HUES6 (cell line): Measurements from ENCODE around the gene IFNAR2.
"Not testable (repeated sequence)": the region's sequence is repeated elsewhere in the genome, so short reads cannot be mapped to it uniquely, and the experiment has no call there.

Source experiments
- H3K27ac ChIP-seq: 2 replicates; pipeline ENCODE4 v1.7.0; 2013; ENCODE audit warnings: low read depth, mild to moderate bottlenecking, low read length, inconsistent platforms
- H3K27me3 ChIP-seq: 2 replicates; pipeline ENCODE4 v1.6.1; 2013; ENCODE audit warnings: low read length; ENCODE audit not compliant: control insufficient read depth, insufficient read depth
- H3K36me3 ChIP-seq: 2 replicates; pipeline ENCODE4 v1.6.1; 2013; ENCODE audit warnings: low read length; ENCODE audit not compliant: control insufficient read depth, insufficient read depth
- H3K4me1 ChIP-seq: 2 replicates; pipeline ENCODE4 v1.6.1; 2013; ENCODE audit warnings: low read length; ENCODE audit not compliant: control insufficient read depth, insufficient read depth
- H3K4me3 ChIP-seq: 2 replicates; pipeline ENCODE4 v1.5.1; 2013; ENCODE audit warnings: low read depth, low read length
- H3K9ac ChIP-seq: one replicate; pipeline ENCODE4 v1.6.1; 2013; ENCODE audit warnings: mild to moderate bottlenecking, low read length
- H3K9me3 ChIP-seq: 2 replicates; pipeline ENCODE4 v1.6.1; 2013; ENCODE audit warnings: low read depth, low read length; ENCODE audit not compliant: control insufficient read depth, insufficient read depth

Gene IFNAR2

DNA sequence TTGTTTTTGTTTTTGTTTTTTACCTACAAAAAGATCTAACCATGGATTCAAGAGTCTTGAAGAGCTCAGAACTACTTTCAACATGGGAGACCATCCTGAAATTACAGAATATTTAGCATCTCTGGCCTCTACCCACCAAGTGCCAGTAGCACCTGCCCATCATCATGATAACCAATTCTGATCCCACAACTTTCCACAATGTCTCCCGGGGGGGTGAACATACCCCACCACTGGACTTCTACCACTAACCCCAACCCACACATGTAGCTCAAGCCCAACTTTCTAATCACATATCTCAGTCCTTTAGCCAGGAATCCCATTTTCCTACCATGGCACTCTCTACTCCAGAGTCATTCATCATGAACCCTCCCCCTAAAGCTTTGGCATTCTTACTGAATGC is 15.7 kb upstream of the IFNAR2 start:
- Histone ChIP-seq H3K27me3 (no peaks in the 10 kb centered on the region), H3K4me3 (no peak overlapping the region), H3K9me3 (no peaks in the 10 kb centered on the region), H3K36me3 (no peaks in the 10 kb centered on the region), H3K4me1 (peaks cover 21% of the 10 kb centered on the region), H3K9ac (no peak overlapping the region), H3K27ac (no peak overlapping the region)

DNA sequence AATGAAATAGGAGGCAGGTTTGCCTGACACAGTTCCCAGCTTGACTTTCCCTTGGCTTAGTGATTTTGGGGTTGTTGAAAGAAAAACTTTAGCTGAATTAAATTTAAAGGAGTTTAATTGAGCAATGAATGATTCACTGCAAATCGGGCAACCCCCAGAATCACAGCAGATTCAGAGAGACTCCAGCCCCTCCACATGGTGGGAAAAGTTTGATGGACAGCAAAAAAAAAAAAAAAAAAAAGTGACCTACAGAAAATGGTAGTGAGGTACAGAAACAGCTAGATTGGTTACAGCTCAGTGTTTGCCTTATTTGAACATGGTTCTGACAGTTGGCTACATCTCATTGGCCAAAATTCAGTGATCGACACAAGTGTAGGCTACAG is 12.6 kb upstream of the IFNAR2 start:
- H3K4me3 ChIP-seq, result no peak overlapping the region
- no peak overlapping the region for H3K27ac ChIP-seq
- no peaks in the 10 kb centered on the region for H3K36me3 ChIP-seq
- no peaks in the 10 kb centered on the region for H3K9me3 ChIP-seq
- no peaks in the 10 kb centered on the region for H3K27me3 ChIP-seq
- H3K9ac ChIP-seq, result peak overlapping the region; percentile 15
- H3K4me1 ChIP-seq, result peaks cover 19% of the 10 kb centered on the region

- no peaks in the 10 kb centered on the region for H3K36me3 ChIP-seq
- no peaks in the 10 kb centered on the region for H3K27me3 ChIP-seq
- no peak overlapping the region for H3K9ac ChIP-seq
- no peaks in the 10 kb centered on the region for H3K9me3 ChIP-seq
- no peak overlapping the region for H3K4me3 ChIP-seq
- H3K27ac ChIP-seq, result no peak overlapping the region
- peaks cover 15% of the 10 kb centered on the region for H3K4me1 ChIP-seq
Observed at GRCh38 chr21:33219300-33219699, 10.4 kb upstream of the IFNAR2 start.

DNA sequence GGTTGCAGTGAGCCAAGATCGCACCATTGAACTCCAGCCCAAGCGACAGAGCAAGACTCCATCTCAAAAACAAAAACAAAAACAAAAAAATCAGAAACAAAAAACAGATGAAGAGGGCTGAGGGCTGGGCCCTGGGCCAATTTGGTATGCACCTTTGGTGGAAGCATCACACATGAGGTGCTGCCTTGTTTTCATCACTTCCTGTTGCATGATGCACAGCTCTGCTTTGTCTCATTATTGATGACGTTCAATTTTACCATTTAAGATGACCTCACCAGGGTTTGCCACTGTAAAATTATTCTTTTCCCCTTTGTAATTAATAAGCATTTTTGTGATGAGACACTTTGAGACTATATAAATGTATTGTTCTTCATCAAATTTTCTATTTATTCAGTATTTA is 9.8 kb upstream of the IFNAR2 start:
- Histone ChIP-seq H3K27ac (no peak overlapping the region), H3K4me3 (no peak overlapping the region), H3K4me1 (peaks cover 15% of the 10 kb centered on the region), H3K9ac (no peak overlapping the region), H3K9me3 (no peaks in the 10 kb centered on the region), H3K36me3 (no peaks in the 10 kb centered on the region), H3K27me3 (no peaks in the 10 kb centered on the region)

GRCh38 chr21:33225376-33225775 is 4.4 kb upstream of the IFNAR2 start:
- not testable (repeated sequence) for H3K27me3 ChIP-seq, H3K9me3 ChIP-seq

GRCh38 chr21:33228455-33228854 is 1.3 kb upstream of the IFNAR2 start:
- Histone ChIP-seq H3K9ac (no peak overlapping the region), H3K4me1 (peaks cover 10% of the 10 kb centered on the region; the same call in 1 of the 2 replicates), H3K27ac (no peak overlapping the region)

More at GRCh38 chr21:33225376-33225775, 4.4 kb upstream of the IFNAR2 start:
- H3K4me1 ChIP-seq, H3K4me3 ChIP-seq, H3K27ac ChIP-seq, H3K9ac ChIP-seq, H3K36me3 ChIP-seq: not testable (repeated sequence)

GRCh38 chr21:33229099-33229783 is 497 bp upstream of the IFNAR2 start:
- no peak overlapping the region for H3K9ac ChIP-seq
- H3K27me3 ChIP-seq, result peaks cover 6% of the 10 kb centered on the region; the same call in 1 of the 2 replicates
- H3K4me1 ChIP-seq, result peaks cover 10% of the 10 kb centered on the region; the same call in 1 of the 2 replicates
- no peaks in the 10 kb centered on the region for H3K36me3 ChIP-seq
- H3K9me3 ChIP-seq, result no peaks in the 10 kb centered on the region
- H3K4me3 ChIP-seq, result peak overlapping the region; percentile 64
- no peak overlapping the region for H3K27ac ChIP-seq

More at GRCh38 chr21:33228455-33228854, 1.3 kb upstream of the IFNAR2 start:
- Histone ChIP-seq H3K27me3 (peaks cover 6% of the 10 kb centered on the region; the same call in 1 of the 2 replicates), H3K4me3 (no peak overlapping the region), H3K9me3 (no peaks in the 10 kb centered on the region), H3K36me3 (no peaks in the 10 kb centered on the region)

- H3K4me1 ChIP-seq, result peaks cover 14% of the 10 kb centered on the region; the same call in 1 of the 2 replicates
- H3K27ac ChIP-seq, result no peak overlapping the region
- H3K9me3 ChIP-seq, result peaks cover 7% of the 10 kb centered on the region; the same call in 1 of the 2 replicates
- H3K4me3 ChIP-seq, result peak overlapping the region; percentile 90
- H3K36me3 ChIP-seq, result no peaks in the 10 kb centered on the region
- peak overlapping the region; percentile 79 for H3K9ac ChIP-seq
- peaks cover 6% of the 10 kb centered on the region; the same call in 1 of the 2 replicates for H3K27me3 ChIP-seq
Observed at GRCh38 chr21:33230545-33231324, 997 bp downstream of the IFNAR2 start.

GRCh38 chr21:33231526-33231925 is 1.8 kb downstream of the IFNAR2 start:
- Histone ChIP-seq H3K9ac (no peak overlapping the region), H3K27me3 (peaks cover 6% of the 10 kb centered on the region; the same call in 1 of the 2 replicates), H3K9me3 (peaks cover 12% of the 10 kb centered on the region), H3K4me1 (peaks cover 14% of the 10 kb centered on the region; the same call in 1 of the 2 replicates), H3K36me3 (peaks cover 4% of the 10 kb centered on the region; the same call in 1 of the 2 replicates), H3K27ac (no peak overlapping the region), H3K4me3 (no peak overlapping the region)

DNA sequence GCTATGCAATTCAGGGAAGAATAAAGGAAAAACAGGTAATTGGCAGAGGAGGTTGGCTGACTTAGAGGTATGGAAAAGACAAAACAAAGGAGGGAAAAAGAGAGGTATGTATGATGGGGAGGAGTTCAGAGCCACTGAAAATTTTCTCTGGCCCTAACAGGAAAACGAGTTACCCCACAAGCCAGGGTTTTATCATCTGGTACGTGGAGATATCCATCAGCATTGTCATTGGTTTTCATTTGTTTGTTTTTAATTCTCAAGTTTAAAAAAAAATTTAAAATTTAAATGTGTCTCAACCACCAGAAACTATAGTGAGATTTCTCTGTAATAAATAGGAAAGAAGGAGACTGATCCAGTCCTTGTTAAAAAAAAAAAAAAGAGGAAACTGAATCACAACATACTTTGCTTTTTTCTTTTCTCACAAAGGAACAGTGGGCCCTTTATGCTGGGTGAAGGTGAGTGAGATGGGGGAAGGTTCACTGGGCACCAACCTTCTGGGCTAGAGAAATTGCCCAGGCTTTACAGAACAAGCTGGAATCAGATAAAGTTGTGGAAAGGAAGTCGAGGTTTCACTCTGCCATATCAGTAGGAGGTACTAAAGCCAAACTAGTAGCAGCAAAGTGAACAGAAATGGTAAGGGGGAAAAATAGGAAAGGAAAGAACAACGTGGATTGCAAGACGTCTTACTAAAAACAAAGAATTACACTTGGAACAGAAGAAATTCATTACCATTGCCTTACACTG is 2.7 kb downstream of the IFNAR2 start:
- Histone ChIP-seq H3K9me3 (peaks cover 20% of the 10 kb centered on the region), H3K4me1 (peaks cover 14% of the 10 kb centered on the region; the same call in 1 of the 2 replicates), H3K36me3 (peaks cover 4% of the 10 kb centered on the region; the same call in 1 of the 2 replicates), H3K27ac (no peak overlapping the region), H3K27me3 (peaks cover 6% of the 10 kb centered on the region; the same call in 1 of the 2 replicates), H3K4me3 (no peak overlapping the region), H3K9ac (no peak overlapping the region)
